IMR-90 (cell line): ENCODE measurements around the gene STARD4. TPM values are rescaled to one million over a fixed set of nuclear protein-coding genes. Genes with fewer than 3 reads are reported as not detected.

ENCODE experiments used
- ATAC-seq: fragments of 200-7000 bp; cut with Tn5 transposase; 2 replicates; pipeline ENCODE4 v1.9.1; 2020; ENCODE audit warnings: low read depth, mild to moderate bottlenecking, moderate library complexity
- BruUV-seq: library from RNA; stranded (reverse); fragments of 400-500 nt; replicated peaks from 2 replicates; lab custom pipeline; 2021; lab: Mats Ljungman, UMichigan
- CTCF ChIA-PET: fragments of 300-600 bp; formaldehyde crosslinking; extraction: SDS; loops from one replicate; lab custom pipeline; 2021; ENCODE audit warnings: antibody characterized with exemption; lab: Yijun Ruan, JAX
- POLR2A ChIA-PET: fragments of 300-600 bp; sonication (Branson Sonifier 250); formaldehyde crosslinking; loops from one replicate; lab custom pipeline; 2022; ENCODE audit warnings: antibody characterized with exemption; ENCODE audit not compliant: unreplicated experiment; lab: Charles Lee
- DNase-seq: peaks from one replicate; pipeline ENCODE4 v3.0.0; 2013
- H2AFZ ChIP-seq: replicated peaks from 2 replicates; pipeline ENCODE3; 2013; ENCODE audit warnings: low read length, mild to moderate bottlenecking; ENCODE audit not compliant: poor library complexity
- H2AK5ac ChIP-seq: 2 replicates; pipeline ENCODE4 v1.6.1; 2013; ENCODE audit warnings: low read depth, low read length, inconsistent platforms
- H2AK9ac ChIP-seq: replicated peaks from 2 replicates; pipeline ENCODE3; 2013; ENCODE audit warnings: mild to moderate bottlenecking, low read depth, low read length, moderate library complexity; ENCODE audit not compliant: poor library complexity
- H2BK120ac ChIP-seq: 2 replicates; pipeline ENCODE4 v1.6.1; 2013; ENCODE audit warnings: low read depth, low read length, inconsistent platforms
- H2BK15ac ChIP-seq: 3 replicates; pipeline ENCODE4 v1.6.1; 2013; ENCODE audit warnings: low read depth, low read length, inconsistent platforms
- H2BK20ac ChIP-seq: 2 replicates; pipeline ENCODE4 v1.6.1; 2013; ENCODE audit warnings: low read depth, mild to moderate bottlenecking, inconsistent platforms, low read length, moderate library complexity
- H2BK5ac ChIP-seq: 2 replicates; pipeline ENCODE4 v1.6.1; 2013; ENCODE audit warnings: mild to moderate bottlenecking, low read depth, low read length, inconsistent platforms; ENCODE audit not compliant: poor library complexity, severe bottlenecking
- H3K14ac ChIP-seq: replicated peaks from 2 replicates; pipeline ENCODE4 v1.6.1; 2013; ENCODE audit warnings: low read depth, low read length, inconsistent platforms
- H3K18ac ChIP-seq: 2 replicates; pipeline ENCODE4 v1.6.1; 2013; ENCODE audit warnings: low read depth, low read length, control low read depth
- H3K23ac ChIP-seq: 2 replicates; pipeline ENCODE4 v1.6.1; 2013; ENCODE audit warnings: low read depth, low read length, inconsistent platforms
- H3K27ac ChIP-seq: 2 replicates; pipeline ENCODE4 v1.5.1; 2013; ENCODE audit warnings: mild to moderate bottlenecking, control low read depth, low read length; ENCODE audit not compliant: insufficient read depth
- H3K27me3 ChIP-seq: 2 replicates; pipeline ENCODE4 v1.6.1; 2013; ENCODE audit warnings: low read length; ENCODE audit not compliant: control insufficient read depth, insufficient read depth
- H3K36me3 ChIP-seq: 2 replicates; pipeline ENCODE4 v1.6.1; 2013; ENCODE audit warnings: low read length, mixed read lengths; ENCODE audit not compliant: control insufficient read depth, insufficient read depth
- H3K4ac ChIP-seq: 2 replicates; pipeline ENCODE4 v1.6.1; 2013; ENCODE audit warnings: low read depth, low read length, inconsistent platforms
- H3K4me1 ChIP-seq: 2 replicates; pipeline ENCODE4 v1.6.1; 2013; ENCODE audit warnings: low read length, mixed read lengths; ENCODE audit not compliant: control insufficient read depth, insufficient read depth
- H3K4me2 ChIP-seq: 2 replicates; pipeline ENCODE4 v1.6.1; 2013; ENCODE audit warnings: low read depth, mild to moderate bottlenecking, control low read depth, low read length, moderate library complexity
- H3K4me3 ChIP-seq: 2 replicates; pipeline ENCODE4 v1.5.1; 2013; ENCODE audit warnings: low read depth, mild to moderate bottlenecking, control low read depth, low read length, moderate library complexity; ENCODE audit not compliant: insufficient read depth
- H3K56ac ChIP-seq: 2 replicates; pipeline ENCODE4 v1.6.1; 2013; ENCODE audit warnings: low read length, inconsistent platforms; ENCODE audit not compliant: insufficient read depth; ENCODE audit errors: extremely low read depth
- H3K79me1 ChIP-seq, 2 experiments: 2 replicates each; pipeline ENCODE4 v1.6.1; 2013; ENCODE audit warnings: low read length in 2 of 2, inconsistent platforms in 1 of 2, low read depth in 1 of 2
- H3K9ac ChIP-seq: 2 replicates; pipeline ENCODE4 v1.6.1; 2013; ENCODE audit warnings: low read depth, low read length, control low read depth
- H3K9me1 ChIP-seq: 2 replicates; pipeline ENCODE4 v1.6.1; 2013; ENCODE audit warnings: low read length, inconsistent platforms; ENCODE audit not compliant: insufficient read depth
- H3K9me3 ChIP-seq: 2 replicates; pipeline ENCODE4 v1.6.1; 2013; ENCODE audit warnings: low read length; ENCODE audit not compliant: control insufficient read depth, insufficient read depth
- H4K20me1 ChIP-seq: 2 replicates; pipeline ENCODE4 v1.6.1; 2013; ENCODE audit warnings: low read length, inconsistent platforms; ENCODE audit not compliant: insufficient read depth
- H4K5ac ChIP-seq: 2 replicates; pipeline ENCODE4 v1.6.1; 2013; ENCODE audit warnings: mild to moderate bottlenecking, low read depth, low read length, control low read depth
- H4K8ac ChIP-seq, 2 experiments: 2 replicates each; pipeline ENCODE4 v1.6.1; 2013; ENCODE audit warnings: low read depth in 2 of 2, low read length in 2 of 2, control low read depth in 1 of 2, inconsistent platforms in 1 of 2
- H4K91ac ChIP-seq: 2 replicates; pipeline ENCODE4 v1.6.1; 2013; ENCODE audit warnings: low read depth, low read length, inconsistent platforms; ENCODE audit not compliant: insufficient read depth
- CHD1 ChIP-seq: IDR thresholded peaks from 2 replicates; pipeline ENCODE4 v1.6.1; 2012; ENCODE audit warnings: low read depth, low read length, improper control_type of control experiment
- CTCF ChIP-seq: conservative IDR thresholded peaks from 2 replicates; pipeline ENCODE4 v1.5.1; 2012; ENCODE audit warnings: mild to moderate bottlenecking, low read depth, low read length, improper control_type of control experiment
- RAD21 ChIP-seq: IDR thresholded peaks from 2 replicates; pipeline ENCODE4 v1.6.1; 2012; ENCODE audit warnings: low read length, improper control_type of control experiment
- RCOR1 ChIP-seq: IDR thresholded peaks from 2 replicates; pipeline ENCODE4 v1.6.1; 2012; ENCODE audit warnings: mild to moderate bottlenecking, low read length, improper control_type of control experiment; ENCODE audit not compliant: insufficient replicate concordance
- SMC3 ChIP-seq: fragments of 150-350 bp; IDR thresholded peaks from 2 replicates; pipeline ENCODE4 v1.6.1; 2016; ENCODE audit warnings: low read depth, mild to moderate bottlenecking, antibody characterized with exemption, low read length, moderate library complexity
- WGBS, 2 experiments: methylation state at CpG; one replicate each; pipeline versions ENCODE4 v1.1.5 to v1.1.7; 2013; ENCODE audit warnings: missing lambda C conversion rate in 2 of 2; ENCODE audit not compliant: insufficient read length in 1 of 2; ENCODE audit errors: extremely low coverage in 2 of 2; 5-methylcytosine and 5-hydroxymethylcytosine counted together
- dilution Hi-C: fragments of 300-500 bp; cut with HindIII; formaldehyde crosslinking; loops from one replicate; pipeline ENCODE4 v1.14.3; 2018; ENCODE audit warnings: low sequenced_read_pairs; ENCODE audit not compliant: unreplicated experiment
- in situ Hi-C: fragments of 300-500 bp; cut with MboI; formaldehyde crosslinking; loops from 3 replicates; pipeline ENCODE4 v1.14.3; 2019; ENCODE audit warnings: low sequenced_read_pairs, inconsistent platforms, mixed read lengths
- intact Hi-C: fragments of 100-400 bp; cut with micrococcal nuclease; formaldehyde crosslinking; loops from 2 replicates; pipeline ENCODE4 v1.10.0; 2022
- polyA plus RNA-seq, 3 experiments: library from polyadenylated mRNA; depleted of rRNA; stranded (reverse); fragments of >200 nt; gene quantifications; 2 replicates each; pipeline ENCODE4 v1.2.3, GENCODE V29; 2012; ENCODE audit warnings: low replicate concordance in 1 of 3
- total RNA-seq: library from RNA; depleted of rRNA; stranded (reverse); fragments of >200 nt; gene quantifications from 2 replicates; pipeline ENCODE4 v1.2.3, GENCODE V29; 2012

The STARD4 gene
- total and polyA plus RNA-seq, 2 of the 4 experiments (the other 2 are of a cell fraction): 21.5 to 30.3 TPM

- intact Hi-C loops: loop anchor here (5.0 kb wide), 1 partner anchor 304 kb away; no protein-coding TSS in a partner anchor
These were observed 51.1 kb downstream of the STARD4 start for GRCh38 chr5:111461255-111461671.

More at GRCh38 chr5:111461255-111461671, 51.1 kb downstream of the STARD4 start:
- no peaks in the 10 kb centered on the region for H3K79me1 ChIP-seq
- H3K36me3 ChIP-seq: no peaks in the 10 kb centered on the region
- ChIA-PET CTCF (interaction anchor here (0.6 to 2.1 kb wide), 13 partner anchors 8 to 518 kb away, joined by 3 to 14 read pairs (median 4); no protein-coding TSS in a partner anchor), POLR2A (interaction anchor here (0.6 kb wide), 1 partner anchor 299 kb away, joined by 4 read pairs; no protein-coding TSS in a partner anchor)
- in situ Hi-C loops: loop anchor here (10.0 to 25.0 kb wide), 2 partner anchors 296 to 699 kb away; no protein-coding TSS in a partner anchor
- H3K4ac ChIP-seq: no peak overlapping the region
- no peak overlapping the region for H3K9ac ChIP-seq
- H2AFZ ChIP-seq: no peak overlapping the region
- no peak overlapping the region for H2BK120ac ChIP-seq
- H3K9me1 ChIP-seq: no peaks in the 10 kb centered on the region
- BruUV-seq: no TSS peak
- no peak overlapping the region for H3K14ac ChIP-seq
- H3K4me3 ChIP-seq: no peak overlapping the region
- peak; percentile 25 for DNase-seq
- H3K56ac ChIP-seq: no peak overlapping the region
- H4K5ac ChIP-seq: no peak overlapping the region
- H3K23ac ChIP-seq: no peak overlapping the region
- H2AK5ac ChIP-seq: no peak overlapping the region
- no peak overlapping the region for H4K8ac ChIP-seq
- H2BK5ac ChIP-seq: no peak overlapping the region
- no peak overlapping the region for H2AK9ac ChIP-seq
- H3K27ac ChIP-seq: no peak overlapping the region
- H2BK15ac ChIP-seq: no peak overlapping the region
- no CpG with 5 or more reads among the region's 3 CpGs for WGBS, 2 experiments
- no peak overlapping the region for H3K4me2 ChIP-seq
- H3K27me3 ChIP-seq: no peaks in the 10 kb centered on the region
- H3K9me3 ChIP-seq: no peaks in the 10 kb centered on the region
- TF ChIP-seq CHD1 (no peak), RAD21 (peak; percentile 75), SMC3 (peak; percentile 47), RCOR1 (no peak), CTCF (peak; percentile 62)
- H2BK20ac ChIP-seq: no peak overlapping the region
- no peaks in the 10 kb centered on the region for H4K20me1 ChIP-seq
- ATAC-seq: peak; percentile 89
- dilution Hi-C loops: no loop called here
- no peaks in the 10 kb centered on the region for H3K4me1 ChIP-seq
- no peak overlapping the region for H4K91ac ChIP-seq
- no peak overlapping the region for H3K18ac ChIP-seq
